HL-60 (cell line): Measurements from ENCODE around the gene MICAL2.

Source experiments
- DNase-seq, 2 experiments: peaks; one replicate each; pipeline ENCODE4 v3.0.0-alpha.2; 2010 to 2020; ENCODE audit warnings: low read depth in 1 of 2, low spot score in 1 of 2
- H3K27ac ChIP-seq: fragments of 250-450 bp; sonication (Bioruptor Pico); replicated peaks from 2 replicates; pipeline ENCODE4 v1.5.1; 2020; ENCODE audit warnings: mild to moderate bottlenecking, moderate library complexity
- H3K27me3 ChIP-seq: fragments of 250-450 bp; sonication (Bioruptor Pico); 2 replicates; pipeline ENCODE4 v1.5.1; 2021; ENCODE audit warnings: mild to moderate bottlenecking, moderate library complexity; ENCODE audit not compliant: insufficient read depth, poor library complexity, severe bottlenecking
- H3K4me3 ChIP-seq: replicated peaks from 2 replicates; pipeline ENCODE4 v1.5.1; 2011; ENCODE audit warnings: mild to moderate bottlenecking, control low read depth, low read length; ENCODE audit not compliant: insufficient read depth
- GABPA ChIP-seq: IDR thresholded peaks from 2 replicates; pipeline ENCODE4 v1.6.1; 2012; ENCODE audit warnings: low read depth
- POLR2AphosphoS5 ChIP-seq: IDR thresholded peaks from 2 replicates; pipeline ENCODE4 v1.6.1; 2012; ENCODE audit warnings: low read depth
- REST ChIP-seq: IDR thresholded peaks from 2 replicates; pipeline ENCODE4 v1.6.1; 2012; ENCODE audit warnings: low read depth; ENCODE audit not compliant: insufficient replicate concordance
- SPI1 ChIP-seq: IDR thresholded peaks from 2 replicates; pipeline ENCODE4 v1.6.1; 2012; ENCODE audit warnings: low read depth, mild to moderate bottlenecking, borderline replicate concordance
- TF ChIP-seq, protein P1 (sequence below): IDR thresholded peaks from one replicate; pipeline ENCODE4 v1.5.1; 2011; ENCODE audit warnings: low read length, control low read depth, inconsistent platforms; ENCODE audit not compliant: insufficient read depth

The MICAL2 gene

DNA sequence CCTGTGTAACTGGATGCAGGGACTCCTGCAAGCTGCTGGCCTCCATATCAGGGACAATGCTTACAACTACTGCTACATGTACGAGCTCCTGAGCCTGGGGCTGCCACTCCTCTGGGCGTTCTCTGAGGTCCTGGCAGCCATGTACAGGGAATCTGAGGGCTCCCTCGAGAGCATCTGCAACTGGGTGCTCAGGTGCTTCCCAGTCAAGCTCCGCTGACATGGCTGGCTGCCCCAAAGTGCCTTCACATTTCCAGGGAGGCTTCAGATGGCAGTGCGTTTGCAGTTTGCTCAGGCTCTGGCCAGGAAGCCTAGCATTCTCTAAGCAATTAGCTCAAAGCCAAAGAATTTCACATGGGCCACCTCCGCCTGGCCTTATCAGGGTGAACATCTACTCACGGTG, 149.6 kb downstream of the MICAL2 start:
- no peak overlapping the region for H3K27ac ChIP-seq
- no peak overlapping the region for H3K4me3 ChIP-seq
- no peaks in the 10 kb centered on the region for H3K27me3 ChIP-seq
- no peak for DNase-seq
- TF ChIP-seq POLR2AphosphoS5 (no peak), SPI1 (no peak), GABPA (no peak), REST (no peak)
- TF ChIP-seq, protein P1, sequence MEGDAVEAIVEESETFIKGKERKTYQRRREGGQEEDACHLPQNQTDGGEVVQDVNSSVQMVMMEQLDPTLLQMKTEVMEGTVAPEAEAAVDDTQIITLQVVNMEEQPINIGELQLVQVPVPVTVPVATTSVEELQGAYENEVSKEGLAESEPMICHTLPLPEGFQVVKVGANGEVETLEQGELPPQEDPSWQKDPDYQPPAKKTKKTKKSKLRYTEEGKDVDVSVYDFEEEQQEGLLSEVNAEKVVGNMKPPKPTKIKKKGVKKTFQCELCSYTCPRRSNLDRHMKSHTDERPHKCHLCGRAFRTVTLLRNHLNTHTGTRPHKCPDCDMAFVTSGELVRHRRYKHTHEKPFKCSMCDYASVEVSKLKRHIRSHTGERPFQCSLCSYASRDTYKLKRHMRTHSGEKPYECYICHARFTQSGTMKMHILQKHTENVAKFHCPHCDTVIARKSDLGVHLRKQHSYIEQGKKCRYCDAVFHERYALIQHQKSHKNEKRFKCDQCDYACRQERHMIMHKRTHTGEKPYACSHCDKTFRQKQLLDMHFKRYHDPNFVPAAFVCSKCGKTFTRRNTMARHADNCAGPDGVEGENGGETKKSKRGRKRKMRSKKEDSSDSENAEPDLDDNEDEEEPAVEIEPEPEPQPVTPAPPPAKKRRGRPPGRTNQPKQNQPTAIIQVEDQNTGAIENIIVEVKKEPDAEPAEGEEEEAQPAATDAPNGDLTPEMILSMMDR = no peak

DNA sequence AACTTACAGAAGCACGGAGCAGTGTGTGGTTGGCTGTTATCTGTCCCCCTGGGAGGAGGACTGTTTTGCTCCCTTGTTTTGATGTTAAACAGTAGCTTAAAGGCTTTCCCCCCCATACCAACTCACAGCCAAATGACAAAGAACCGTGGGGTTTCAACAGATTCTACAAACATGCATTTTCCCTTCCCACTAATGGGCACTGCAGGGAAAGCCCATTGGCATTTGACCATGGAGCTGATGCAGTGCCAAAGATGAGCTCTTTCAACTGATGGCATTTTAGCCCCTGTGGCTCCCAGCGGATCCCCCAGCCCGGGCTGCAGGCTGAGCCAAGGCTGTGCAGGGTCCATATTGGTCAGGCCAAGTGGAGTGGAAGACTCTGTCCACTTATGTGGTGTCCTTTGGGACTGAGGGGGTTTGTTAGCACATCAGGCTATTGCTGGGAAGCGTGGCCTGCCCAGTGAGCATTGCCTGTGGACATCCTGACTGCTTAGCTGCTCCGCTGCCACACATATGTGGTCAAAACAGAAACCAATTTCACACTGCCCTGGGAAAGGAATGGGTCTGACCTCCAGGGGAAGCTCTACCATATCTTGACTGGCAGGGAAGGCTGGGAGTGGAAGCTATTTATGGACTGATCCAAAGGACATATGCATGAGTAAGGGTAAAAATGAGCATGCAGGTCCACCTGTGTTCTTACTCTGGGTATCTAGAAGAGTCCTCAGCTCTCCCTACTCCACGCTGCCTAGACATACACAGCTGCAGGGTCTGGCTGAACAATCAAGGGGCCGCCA, 150.5 kb downstream of the MICAL2 start:
- TF ChIP-seq, protein P1 = no peak
- no peak for TF ChIP-seq REST
- no peak for TF ChIP-seq POLR2AphosphoS5
- no peak for TF ChIP-seq SPI1
- Histone ChIP-seq H3K27me3 (no peaks in the 10 kb centered on the region), H3K4me3 (no peak overlapping the region), H3K27ac (no peak overlapping the region)
- no peak for DNase-seq

DNA sequence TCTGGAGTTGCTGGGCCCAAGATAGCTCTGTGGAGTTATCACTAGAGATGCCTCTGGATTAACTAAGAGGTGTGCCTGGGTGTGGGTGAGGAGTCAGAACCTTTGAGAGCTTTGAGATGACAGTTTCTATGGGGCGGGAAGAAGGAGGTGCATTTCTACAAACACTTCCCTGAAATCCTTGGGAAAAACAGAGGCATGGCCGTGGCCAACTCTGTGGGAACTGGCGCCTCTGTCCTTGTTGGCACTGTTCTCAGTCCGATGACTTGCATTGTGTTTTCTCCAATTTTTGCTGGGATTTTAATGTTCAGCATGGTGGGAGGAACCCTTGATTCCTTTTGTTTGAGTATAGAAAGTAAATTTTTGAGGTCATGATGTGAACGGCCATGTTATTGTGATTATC, 151.2 kb downstream of the MICAL2 start:
- DNase-seq = no peak
- Histone ChIP-seq H3K4me3 (no peak overlapping the region), H3K27me3 (no peaks in the 10 kb centered on the region), H3K27ac (no peak overlapping the region)
- TF ChIP-seq POLR2AphosphoS5 (no peak), REST (no peak), GABPA (no peak), SPI1 (no peak)
- TF ChIP-seq, protein P1 = no peak
